Measurements from ENCODE around the gene IFNA2. TPM values are rescaled to one million over a fixed set of nuclear protein-coding genes. Genes with fewer than 3 reads are reported as not detected.
A peak's percentile ranks its signal among the peaks of the same experiment; 100 is the strongest.

Gene IFNA2
- total RNA-seq, 1 donor = not detected

GRCh38 chr9:21336457-21336856 is 48.7 kb downstream of the IFNA2 start:
- H4K20me1 ChIP-seq (ENCODE audit: insufficient read depth, low read length) = peaks cover 27% of the 10 kb centered on the region

GRCh38 chr9:21334701-21335632 is 50.2 kb downstream of the IFNA2 start, which contains the start of gene KLHL9:
Gene KLHL9, minus strand, starts transcription at chr9:21335404. Its CDS starts 545 bp downstream, at chr9:21334859.
- no peak for TF ChIP-seq CTCF (IDR thresholded peaks at IDR 0.05; ENCODE audit: extremely low read depth, low read depth, low read length)
- Histone ChIP-seq H3K9me3 (ENCODE audit: low read depth, low read length) (no peaks in the 10 kb centered on the region), H3K27me3 (ENCODE audit: insufficient read depth, low read length) (peaks cover 8% of the 10 kb centered on the region), H3K4me2 (ENCODE audit: insufficient read depth, low read length) (peak within 1 kb of the TSS; percentile 93), H3K36me3 (ENCODE audit: insufficient read depth, low read length) (peaks cover 16% of the 10 kb centered on the region), H3K27ac (ENCODE audit: low read depth, low read length) (peak within 1 kb of the TSS; percentile 95), H3K4me1 (ENCODE audit: insufficient read depth, low read length) (peaks cover 41% of the 10 kb centered on the region), H3K79me2 (ENCODE audit: insufficient read depth, low read length) (peaks cover 55% of the 10 kb centered on the region), H4K20me1 (ENCODE audit: insufficient read depth, low read length) (peaks cover 41% of the 10 kb centered on the region), H2AFZ (ENCODE audit: low read length) (peak within 1 kb of the TSS; percentile 94), H3K4me3 (ENCODE audit: insufficient read depth, low read length) (peak within 1 kb of the TSS; percentile 91)
- peak; percentile 97 for DNase-seq (ENCODE audit: insufficient read length, low spot score, missing footprints)

More at GRCh38 chr9:21336457-21336856, 48.7 kb downstream of the IFNA2 start:
- Histone ChIP-seq H3K4me3 (ENCODE audit: insufficient read depth, low read length) (no peak overlapping the region), H3K27ac (ENCODE audit: low read depth, low read length) (no peak overlapping the region), H3K4me2 (ENCODE audit: insufficient read depth, low read length) (no peak overlapping the region), H2AFZ (ENCODE audit: low read length) (peak overlapping the region; percentile 57), H3K79me2 (ENCODE audit: insufficient read depth, low read length) (peaks cover 40% of the 10 kb centered on the region), H3K27me3 (ENCODE audit: insufficient read depth, low read length) (peaks cover 13% of the 10 kb centered on the region), H3K36me3 (ENCODE audit: insufficient read depth, low read length) (peaks cover 16% of the 10 kb centered on the region), H3K4me1 (ENCODE audit: insufficient read depth, low read length) (peaks cover 32% of the 10 kb centered on the region), H3K9me3 (ENCODE audit: low read depth, low read length) (no peaks in the 10 kb centered on the region)
- no peak for TF ChIP-seq CTCF (IDR thresholded peaks at IDR 0.05; ENCODE audit: extremely low read depth, low read depth, low read length)
- DNase-seq (ENCODE audit: insufficient read length, low spot score, missing footprints) = no peak

Other genes with a start within 250 kb of the IFNA2 start
- gene IFNW1, start 243.6 kb downstream of the IFNA2 start, total RNA-seq = not detected in 2 replicates
- not detected in 2 replicates for gene IFNA21, start 218.7 kb downstream of the IFNA2 start, total RNA-seq
- gene IFNA4, start 197.8 kb downstream of the IFNA2 start, total RNA-seq = not detected in 2 replicates
- not detected in 2 replicates for gene IFNA7, start 183.2 kb downstream of the IFNA2 start, total RNA-seq
- gene IFNA10, start 178.3 kb downstream of the IFNA2 start, total RNA-seq = not detected in 2 replicates
- not detected in 2 replicates for gene IFNA16, start 168.1 kb downstream of the IFNA2 start, total RNA-seq
- gene IFNA17, start 157.2 kb downstream of the IFNA2 start, total RNA-seq = not detected in 2 replicates
- gene IFNA14, start 145.4 kb downstream of the IFNA2 start, total RNA-seq = not detected in 2 replicates
- gene IFNA5, start 80.1 kb downstream of the IFNA2 start, total RNA-seq = not detected in 2 replicates
- gene KLHL9, start 50.0 kb downstream of the IFNA2 start, total RNA-seq = 35.9 and 38.4 TPM in 2 replicates
- not detected in 2 replicates for gene IFNA6, start 34.5 kb downstream of the IFNA2 start, total RNA-seq
- not detected in 2 replicates for gene IFNA13, start 17.3 kb downstream of the IFNA2 start, total RNA-seq
- gene IFNA8, start 23.7 kb upstream of the IFNA2 start, total RNA-seq = not detected in 2 replicates
- not detected in 2 replicates for gene IFNA1, start 55.0 kb upstream of the IFNA2 start, total RNA-seq
- 2.9 and 3.6 TPM in 2 replicates for gene IFNE, start 96.9 kb upstream of the IFNA2 start, total RNA-seq

Data from osteoblast (primary cell).